ENCODE measurements around the gene RNF208. TPM values are rescaled to one million over a fixed set of nuclear protein-coding genes. Genes with fewer than 3 reads are reported as not detected.

RNF208 gene
- total RNA-seq, 1 donor from 2014 or later = 6.7 TPM

DNA sequence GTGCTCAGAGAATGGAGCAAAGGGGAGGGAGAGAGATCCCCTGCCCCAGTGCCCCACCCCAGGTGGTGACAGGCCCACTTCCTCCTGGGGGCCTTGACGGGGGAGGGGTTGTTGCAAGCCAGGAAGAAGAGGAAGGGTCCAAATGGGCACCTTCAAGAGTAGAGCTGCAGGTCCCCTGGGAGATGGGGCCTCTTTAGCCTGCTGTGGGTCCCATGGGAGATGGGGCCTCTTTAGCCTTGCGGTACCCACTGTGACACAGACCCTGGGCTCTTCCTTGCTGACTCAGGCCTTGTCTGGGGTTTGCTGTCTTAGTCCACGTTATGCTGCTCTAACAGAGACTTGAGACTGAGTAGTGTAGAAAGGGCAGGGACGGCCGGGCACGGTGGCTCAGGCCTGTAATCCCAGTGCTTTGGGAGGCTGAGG, 45.9 kb upstream of the RNF208 start:
- intact Hi-C loops (cut with DNase I) = no loop called here
- Histone ChIP-seq H3K9me3 (no peaks in the 10 kb centered on the region), H3K4me1 (peaks cover 25% of the 10 kb centered on the region), H3K27ac (peak overlapping the region; percentile 76), H3K27me3 (no peaks in the 10 kb centered on the region), H3K36me3 (peaks cover 48% of the 10 kb centered on the region), H3K4me3 (no peak overlapping the region)
- TF ChIP-seq, protein P1, sequence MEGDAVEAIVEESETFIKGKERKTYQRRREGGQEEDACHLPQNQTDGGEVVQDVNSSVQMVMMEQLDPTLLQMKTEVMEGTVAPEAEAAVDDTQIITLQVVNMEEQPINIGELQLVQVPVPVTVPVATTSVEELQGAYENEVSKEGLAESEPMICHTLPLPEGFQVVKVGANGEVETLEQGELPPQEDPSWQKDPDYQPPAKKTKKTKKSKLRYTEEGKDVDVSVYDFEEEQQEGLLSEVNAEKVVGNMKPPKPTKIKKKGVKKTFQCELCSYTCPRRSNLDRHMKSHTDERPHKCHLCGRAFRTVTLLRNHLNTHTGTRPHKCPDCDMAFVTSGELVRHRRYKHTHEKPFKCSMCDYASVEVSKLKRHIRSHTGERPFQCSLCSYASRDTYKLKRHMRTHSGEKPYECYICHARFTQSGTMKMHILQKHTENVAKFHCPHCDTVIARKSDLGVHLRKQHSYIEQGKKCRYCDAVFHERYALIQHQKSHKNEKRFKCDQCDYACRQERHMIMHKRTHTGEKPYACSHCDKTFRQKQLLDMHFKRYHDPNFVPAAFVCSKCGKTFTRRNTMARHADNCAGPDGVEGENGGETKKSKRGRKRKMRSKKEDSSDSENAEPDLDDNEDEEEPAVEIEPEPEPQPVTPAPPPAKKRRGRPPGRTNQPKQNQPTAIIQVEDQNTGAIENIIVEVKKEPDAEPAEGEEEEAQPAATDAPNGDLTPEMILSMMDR (IDR thresholded peaks at IDR 0.05) = no peak
- ATAC-seq (no peak), DNase-seq (no peak)

DNA sequence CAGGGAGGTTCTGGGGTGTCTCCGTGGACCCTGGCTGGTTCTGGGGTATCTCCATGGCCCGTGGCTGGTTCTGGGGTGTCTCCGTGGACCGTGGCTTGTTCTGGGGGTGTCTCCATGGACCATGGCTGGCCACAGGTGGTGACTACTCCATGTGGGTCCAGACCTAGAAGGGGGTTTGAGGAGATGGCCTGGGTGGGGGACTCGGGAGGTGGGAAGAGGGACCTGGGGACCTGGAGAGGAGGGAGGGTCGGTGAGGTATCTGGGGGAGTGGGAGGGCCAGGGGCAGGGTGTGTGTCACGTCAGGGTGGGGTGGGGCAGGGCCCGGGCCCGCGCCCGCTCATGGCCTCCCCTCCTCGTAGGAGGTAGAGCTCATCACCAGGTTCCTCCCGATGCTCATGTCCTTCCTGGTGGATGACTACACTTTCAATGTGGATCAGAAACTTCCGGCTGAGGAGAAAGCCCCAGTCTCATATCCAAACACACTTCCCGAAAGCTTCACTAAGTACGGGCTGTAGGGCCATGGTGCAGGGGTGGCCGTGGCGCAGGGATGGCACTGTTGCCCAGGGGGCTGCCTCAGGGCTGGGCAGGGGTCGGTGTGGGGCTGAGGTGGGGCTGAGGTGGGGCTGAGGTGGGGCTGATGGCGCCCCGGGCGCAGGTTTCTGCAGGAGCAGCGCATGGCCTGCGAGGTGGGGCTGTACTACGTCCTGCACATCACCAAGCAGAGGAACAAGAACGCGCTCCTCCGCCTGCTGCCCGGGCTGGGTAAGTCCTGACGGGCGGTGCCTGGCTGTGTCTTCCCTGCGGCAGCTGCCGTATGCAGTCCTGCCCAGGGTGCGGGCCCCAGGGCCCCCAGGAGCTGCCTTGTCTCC, 44.8 kb upstream of the RNF208 start:
- no peaks in the 10 kb centered on the region for H3K9me3 ChIP-seq
- no peak overlapping the region for H3K4me3 ChIP-seq
- TF ChIP-seq, protein P1 (IDR thresholded peaks at IDR 0.05) = no peak
- DNase-seq = peak; percentile 58
- H3K36me3 ChIP-seq = peaks cover 38% of the 10 kb centered on the region
- H3K4me1 ChIP-seq = peaks cover 25% of the 10 kb centered on the region
- ATAC-seq = no peak
- no peaks in the 10 kb centered on the region for H3K27me3 ChIP-seq
- no peak overlapping the region for H3K27ac ChIP-seq
- intact Hi-C loops (cut with DNase I) = no loop called here

DNA sequence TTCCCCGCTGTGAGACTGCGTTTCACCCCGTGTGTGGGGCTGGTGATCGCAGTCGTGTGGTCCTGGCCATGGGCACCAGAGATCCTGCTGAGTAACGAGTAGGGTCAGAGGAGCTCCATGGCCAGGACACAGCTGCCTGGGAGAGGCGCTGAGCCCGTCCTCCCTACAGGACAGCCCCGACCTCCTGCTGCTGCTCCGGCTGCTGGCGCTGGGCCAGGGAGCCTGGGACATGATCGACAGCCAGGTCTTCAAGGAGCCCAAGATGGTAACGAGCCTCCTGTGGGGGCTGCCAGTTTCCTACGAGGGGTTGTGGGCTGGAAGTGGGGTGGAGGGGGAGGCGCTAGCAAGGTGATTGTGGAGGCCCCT, 44.1 kb upstream of the RNF208 start:
- no peaks in the 10 kb centered on the region for H3K9me3 ChIP-seq

DNA sequence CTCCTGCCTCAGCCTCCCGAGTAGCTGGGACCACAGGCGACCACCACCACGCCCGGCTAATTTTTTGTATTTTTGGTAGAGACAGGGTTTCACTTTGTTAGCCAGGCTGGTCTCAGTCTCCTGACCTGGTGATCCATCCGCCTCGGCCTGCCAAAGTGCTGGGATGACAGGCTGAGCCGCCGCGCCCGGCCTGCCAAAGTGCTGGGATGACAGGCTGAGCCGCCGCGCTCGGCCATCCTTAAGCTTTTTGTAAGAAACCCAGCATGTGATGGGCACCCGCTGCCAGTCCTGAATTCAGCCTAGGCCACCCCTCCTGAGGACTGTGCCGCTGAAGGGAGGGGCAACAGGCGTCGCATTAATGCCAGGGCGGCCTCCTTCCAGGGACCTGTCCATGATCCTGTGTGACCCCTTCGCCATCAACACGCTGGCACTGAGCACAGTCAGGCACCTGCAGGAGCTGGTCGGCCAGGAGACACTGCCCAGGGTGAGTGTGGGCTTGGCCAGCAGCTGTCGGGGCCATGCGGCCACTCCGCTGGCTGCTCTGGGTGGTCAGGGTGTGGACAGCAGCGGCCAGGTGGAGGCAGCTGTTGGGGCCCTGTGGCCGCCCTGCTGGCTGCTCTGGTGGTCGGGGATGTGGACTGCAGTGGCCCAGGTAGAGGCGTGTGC, 43.6 kb upstream of the RNF208 start:
- TF ChIP-seq, protein P1 (IDR thresholded peaks at IDR 0.05) = no peak
- Histone ChIP-seq H3K36me3 (peaks cover 38% of the 10 kb centered on the region), H3K27me3 (no peaks in the 10 kb centered on the region), H3K4me3 (no peak overlapping the region), H3K27ac (no peak overlapping the region), H3K9me3 (no peaks in the 10 kb centered on the region), H3K4me1 (peaks cover 25% of the 10 kb centered on the region)
- peak; percentile 52 for DNase-seq
- ATAC-seq = no peak
- intact Hi-C loops (cut with DNase I) = no loop called here

More for the DNA sequence above, 44.1 kb upstream of the RNF208 start:
- TF ChIP-seq, protein P1 (IDR thresholded peaks at IDR 0.05) = no peak
- intact Hi-C loops (cut with DNase I) = no loop called here
- Histone ChIP-seq H3K36me3 (peaks cover 38% of the 10 kb centered on the region), H3K27ac (no peak overlapping the region), H3K27me3 (no peaks in the 10 kb centered on the region), H3K4me3 (no peak overlapping the region), H3K4me1 (peaks cover 25% of the 10 kb centered on the region)
- ATAC-seq (no peak), DNase-seq (peak; percentile 61)

DNA sequence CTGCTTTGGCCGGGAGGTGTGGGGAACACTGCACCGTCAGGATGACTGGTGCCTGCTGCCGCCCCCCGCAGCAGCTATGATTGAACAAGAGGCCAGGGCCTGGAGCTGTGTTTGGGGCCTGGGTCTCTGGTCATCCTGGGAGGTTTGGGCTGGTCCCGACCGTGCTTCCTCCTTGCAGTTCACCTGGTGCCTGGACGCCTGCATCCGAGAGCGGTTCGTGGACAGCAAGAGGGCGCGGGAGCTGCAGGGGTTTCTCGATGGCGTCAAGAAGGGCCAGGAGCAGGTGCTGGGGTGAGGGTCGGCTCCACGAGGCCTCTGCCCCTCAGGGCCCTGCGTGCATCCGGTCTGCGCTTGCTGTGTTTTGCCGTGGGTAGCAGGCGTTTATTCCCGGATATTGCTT, 42.0 kb upstream of the RNF208 start:
- TF ChIP-seq, protein P1 (IDR thresholded peaks at IDR 0.05) = no peak
- Histone ChIP-seq H3K4me3 (no peak overlapping the region), H3K9me3 (no peaks in the 10 kb centered on the region), H3K27me3 (no peaks in the 10 kb centered on the region), H3K27ac (no peak overlapping the region), H3K4me1 (peaks cover 15% of the 10 kb centered on the region), H3K36me3 (peaks cover 38% of the 10 kb centered on the region)
- intact Hi-C loops (cut with DNase I) = no loop called here
- peak; percentile 55 for DNase-seq
- ATAC-seq = no peak

All from upper lobe of right lung (tissue), 1 donor.